Frontal cortex (tissue), 4 donors: Measurements from ENCODE around the gene HS6ST1. TPM values are rescaled to one million over a fixed set of nuclear protein-coding genes. Genes with fewer than 3 reads are reported as not detected.

Experiments used
- DNase-seq, 2 donors: peaks; one replicate each; pipeline ENCODE4 v3.0.0; 2012; ENCODE audit warnings: low spot score in 2 of 2
- FAIRE-seq: peaks from 2 replicates; lab custom pipeline; 2012; peaks lifted over from hg19 to GRCh38; lab: Jason Lieb, UNC
- total RNA-seq: library from RNA; depleted of rRNA; stranded (reverse); fragments of >200 nt; gene quantifications from one replicate; pipeline ENCODE4 v1.2.3, GENCODE V29; 2014
- donor health status: control.
- donor health status: control.
- donor health status: control.

HS6ST1 gene
- total RNA-seq, 1 donor from 2014 or later, result 51.8 TPM

DNA sequence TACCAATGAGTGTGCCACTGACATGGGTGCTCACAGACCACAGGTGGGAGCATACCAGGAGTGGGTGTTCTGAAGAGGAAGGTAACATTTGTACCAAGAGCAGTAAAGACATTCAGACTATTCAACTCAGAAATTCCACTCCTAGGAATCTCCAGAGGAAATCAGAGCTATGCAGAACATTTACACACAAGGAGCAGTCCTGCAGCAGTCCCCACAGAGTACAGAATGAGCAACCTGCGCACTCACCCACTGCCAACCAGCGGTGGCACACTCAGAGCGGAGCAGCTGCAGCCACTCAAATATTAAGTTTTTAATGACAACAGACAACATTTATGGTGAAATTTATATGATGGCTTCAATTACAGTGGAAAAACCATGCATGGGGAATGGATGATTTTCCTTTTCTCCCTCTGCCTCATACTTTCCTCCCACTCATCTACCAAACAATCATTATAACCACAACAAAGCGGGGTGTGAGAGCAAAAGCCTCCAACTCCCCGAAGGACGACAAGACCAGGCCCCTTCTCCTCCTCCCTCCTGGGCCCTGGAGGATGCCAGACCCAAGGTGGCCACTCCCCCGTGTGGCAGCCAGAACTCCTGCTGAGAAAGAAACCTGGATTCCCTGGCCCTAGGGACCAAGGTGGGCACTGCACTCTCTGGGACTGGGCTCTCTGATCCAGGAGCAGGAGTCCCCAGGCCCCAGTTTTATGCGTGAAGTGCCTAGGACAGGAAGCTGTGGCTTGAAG is 5.4 kb downstream of the HS6ST1 start:
- DNase-seq (peak; percentile 2 to 20), FAIRE-seq (no peak)

DNA sequence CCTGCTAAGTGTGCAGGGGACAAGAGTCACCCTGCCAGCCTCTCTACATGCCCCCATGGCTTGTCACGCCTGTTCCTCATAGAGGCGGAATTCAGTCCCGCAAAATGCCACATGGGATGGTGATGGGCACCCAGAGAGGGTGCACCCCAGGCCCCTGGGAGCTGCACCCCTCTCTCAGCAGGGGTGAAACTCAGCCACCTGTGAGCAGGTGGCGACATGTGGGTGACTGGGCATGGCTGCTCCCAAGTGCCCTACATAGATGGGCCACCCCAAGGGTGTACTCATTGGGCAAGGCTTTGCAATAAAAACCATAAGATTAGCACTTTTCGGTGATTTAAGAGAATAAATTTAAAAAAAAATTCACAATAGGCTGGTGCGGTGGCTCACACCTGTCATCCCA is 6.3 kb downstream of the HS6ST1 start:
- peak in 1 of 2 donors; percentile 3 for DNase-seq
- FAIRE-seq, result no peak

GRCh38 chr2:128311755-128312341 is 6.8 kb downstream of the HS6ST1 start:
- FAIRE-seq (no peak), DNase-seq (peak in 1 of 2 donors; percentile 0)

GRCh38 chr2:128311216-128311754 is 7.4 kb downstream of the HS6ST1 start:
- FAIRE-seq, result no peak
- DNase-seq, result no peak

- no peak for DNase-seq
- no peak for FAIRE-seq
Measured at GRCh38 chr2:128310761-128311160, 7.9 kb downstream of the HS6ST1 start.

- DNase-seq, result no peak
- no peak for FAIRE-seq
Measured at GRCh38 chr2:128310094-128310716, 8.5 kb downstream of the HS6ST1 start.

DNA sequence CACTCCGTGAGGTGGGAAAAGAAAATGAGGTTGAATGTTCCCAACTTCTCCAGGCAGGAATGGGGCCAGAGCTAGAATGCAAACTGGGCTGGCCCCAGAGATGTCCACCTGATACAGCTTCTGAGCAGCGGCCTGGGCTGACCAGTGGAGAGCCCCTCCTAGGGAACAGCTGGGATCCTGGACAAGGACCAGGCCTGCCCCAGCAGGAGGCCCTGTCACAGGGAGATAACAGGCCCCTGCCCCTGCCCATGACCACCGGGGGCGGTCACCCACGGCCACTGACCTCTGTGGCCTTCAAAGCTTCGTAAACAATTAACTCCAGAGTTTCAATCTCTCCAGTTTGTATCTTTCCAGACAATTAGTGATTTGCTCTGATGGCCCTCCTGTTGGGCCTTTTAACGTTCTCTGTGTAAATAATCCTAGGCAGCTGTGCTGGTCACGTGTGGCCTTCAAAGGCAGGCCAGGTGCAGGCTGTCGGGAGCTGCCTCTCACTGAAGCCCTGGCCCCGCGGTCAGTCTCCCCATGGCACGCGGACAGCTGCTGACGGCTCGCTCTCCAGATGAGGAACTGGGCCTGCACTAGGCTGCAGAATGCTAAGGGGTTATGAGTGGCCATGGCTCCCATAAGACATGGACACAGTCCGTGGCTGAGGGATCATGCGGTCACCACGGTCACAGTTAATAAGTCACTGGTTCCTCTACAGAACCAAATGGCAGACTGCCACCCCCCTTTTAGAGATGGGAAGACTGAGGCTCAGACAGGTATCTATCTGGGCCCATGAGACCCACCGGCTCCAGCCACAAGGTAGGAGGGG is 9.2 kb downstream of the HS6ST1 start:
- DNase-seq, result no peak
- FAIRE-seq, result no peak

DNA sequence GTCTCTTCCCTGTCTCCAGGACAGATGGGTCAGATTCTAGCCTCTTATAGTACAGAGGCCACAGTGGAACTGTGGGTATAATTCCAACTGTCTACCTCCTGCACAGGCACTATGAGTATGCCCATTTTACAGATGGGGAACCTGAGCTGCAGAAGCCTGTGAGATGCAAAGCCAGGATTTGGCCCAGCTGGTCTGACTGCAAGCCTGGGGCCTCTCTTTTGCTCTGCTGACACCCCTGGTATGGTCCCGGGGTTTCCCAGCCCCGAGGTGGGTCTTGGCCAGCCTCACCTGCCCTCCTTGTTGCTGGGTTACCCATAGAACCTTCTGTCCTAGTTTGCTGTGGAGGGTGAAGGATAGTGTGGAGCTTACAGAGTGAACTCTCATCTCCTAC is 9.8 kb downstream of the HS6ST1 start:
- DNase-seq (no peak), FAIRE-seq (no peak)

DNA sequence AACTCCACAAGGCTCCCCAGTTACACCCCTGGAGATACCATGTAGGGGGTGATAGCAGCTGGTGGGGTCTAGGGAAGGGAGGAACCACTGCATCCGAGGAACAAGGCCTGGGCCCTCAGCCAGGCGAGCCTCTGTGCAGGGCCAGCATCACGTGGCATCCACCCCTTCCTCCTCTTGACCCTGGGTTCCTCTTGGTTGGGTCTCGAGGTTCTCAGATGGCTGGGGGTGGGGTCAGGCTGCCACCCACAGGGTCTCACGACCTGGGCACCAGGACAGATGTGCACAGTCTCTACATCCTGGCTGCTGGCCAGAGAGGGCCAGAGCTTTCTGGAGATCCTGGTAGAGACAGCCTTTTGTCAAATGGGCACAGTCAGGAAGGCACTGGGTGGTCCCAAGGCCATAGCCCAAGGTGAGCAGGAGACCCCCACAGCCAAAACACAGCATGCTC is 10.4 kb downstream of the HS6ST1 start:
- no peak for DNase-seq
- no peak for FAIRE-seq

GRCh38 chr2:128307595-128307994 is 11.1 kb downstream of the HS6ST1 start:
- FAIRE-seq (no peak), DNase-seq (no peak)

GRCh38 chr2:128306931-128307460 is 11.7 kb downstream of the HS6ST1 start:
- DNase-seq (no peak), FAIRE-seq (no peak)

DNA sequence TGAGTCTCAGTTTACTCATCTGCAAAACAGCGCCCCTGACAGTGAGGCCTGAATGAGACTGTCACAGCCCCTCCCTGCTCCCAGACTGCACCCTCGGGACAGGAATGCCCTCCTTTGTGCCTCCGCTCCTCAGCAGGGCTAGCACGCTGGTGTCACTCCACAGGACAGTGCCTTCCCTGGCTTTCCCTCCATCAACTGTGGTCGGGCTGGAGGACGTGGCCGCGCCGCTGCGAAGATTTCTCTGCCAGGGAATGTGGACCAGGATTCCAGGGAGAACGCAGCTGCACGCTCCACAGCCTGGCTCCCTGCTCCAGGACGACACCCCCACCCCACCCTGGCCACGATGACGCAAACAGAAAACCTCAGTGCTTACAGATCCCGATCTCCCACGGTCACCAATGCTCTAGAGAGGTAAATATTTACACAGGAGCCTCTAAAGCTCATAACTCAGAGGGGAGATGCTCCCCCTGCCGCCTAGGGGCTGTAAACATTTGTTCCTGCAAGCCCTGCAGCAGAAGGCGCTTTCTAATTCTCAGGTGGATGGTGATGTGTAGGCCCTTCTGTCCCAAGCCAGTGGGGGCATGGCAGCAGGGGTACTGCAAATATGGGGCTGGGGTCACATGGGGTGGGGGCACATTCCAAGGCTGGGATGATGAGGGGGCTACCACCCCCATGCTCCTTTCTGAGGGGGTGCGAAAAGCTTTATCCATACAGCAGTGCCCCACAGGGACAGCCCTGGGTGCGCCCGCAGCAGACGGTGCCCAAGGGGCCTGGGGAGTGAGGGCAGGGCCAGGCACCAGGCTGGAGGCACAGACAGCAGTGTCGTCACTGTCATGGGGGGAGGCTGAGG is 12.4 kb downstream of the HS6ST1 start:
- FAIRE-seq, result no peak
- peak in 1 of 2 donors; percentile 71 for DNase-seq

DNA sequence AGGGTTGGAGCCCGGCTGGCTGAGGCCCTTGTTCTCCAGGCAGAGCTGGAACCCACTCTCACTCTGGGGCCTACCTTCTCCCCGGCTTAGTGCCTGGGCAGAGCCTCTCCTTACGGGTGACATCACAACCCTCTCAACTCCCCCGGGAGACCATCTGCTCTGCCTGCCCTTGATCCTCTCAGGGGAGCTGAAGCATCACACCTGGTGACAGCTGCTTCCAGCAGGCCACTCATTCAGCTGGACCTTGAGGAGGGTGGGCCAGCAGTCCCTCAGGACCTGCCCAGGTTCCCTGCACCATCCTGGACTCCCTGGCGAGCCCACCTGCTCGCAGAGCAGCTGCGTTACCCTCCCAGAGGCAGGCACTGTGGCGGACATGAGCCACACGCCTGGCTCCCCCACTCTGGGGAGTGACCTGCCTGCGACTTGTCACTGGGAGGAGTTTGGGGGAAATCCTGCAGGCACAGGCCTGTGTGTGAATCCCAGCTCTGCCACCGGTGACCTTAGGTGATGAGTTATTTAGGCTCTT is 13.1 kb downstream of the HS6ST1 start:
- FAIRE-seq (no peak), DNase-seq (no peak)

DNA sequence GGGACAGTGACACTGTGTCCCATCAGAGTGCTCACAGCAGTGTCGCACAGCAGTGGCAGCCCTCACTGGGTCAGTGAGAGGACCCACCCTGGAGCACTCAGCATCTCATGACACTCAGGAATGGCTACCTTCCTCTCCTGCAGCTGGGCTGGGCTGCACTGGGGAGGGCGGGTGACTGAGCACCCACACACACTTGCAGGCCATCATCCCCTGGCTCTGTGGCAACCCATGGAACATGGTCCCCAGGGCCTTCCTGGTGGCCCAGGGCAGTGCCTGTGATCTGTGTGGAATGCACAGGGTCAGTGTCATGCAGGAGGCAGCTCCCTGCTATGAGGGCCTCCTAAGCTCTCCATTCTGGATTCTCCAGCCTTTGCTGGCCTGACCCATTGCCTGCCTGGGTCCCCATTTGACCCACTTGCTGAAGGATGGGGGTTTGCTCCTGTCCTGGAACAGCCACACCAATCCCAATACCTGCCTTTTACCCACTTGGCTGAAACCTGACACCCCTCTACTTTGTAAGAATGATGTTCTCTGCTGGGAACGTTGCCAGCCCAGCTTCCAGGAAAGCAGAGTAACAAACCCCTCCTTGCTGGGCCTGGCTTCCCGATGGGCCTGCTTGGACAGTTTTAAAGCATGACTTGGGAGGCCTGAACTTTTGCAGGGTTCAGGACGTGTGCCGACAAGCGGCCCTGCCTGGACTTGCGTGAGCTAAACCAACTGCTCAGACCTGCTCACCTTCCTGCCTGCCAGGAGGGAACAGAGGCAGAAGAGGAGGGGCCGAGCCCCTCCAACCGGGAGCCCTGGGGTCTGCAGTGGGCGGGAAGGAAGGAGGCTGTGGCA is 13.7 kb downstream of the HS6ST1 start:
- no peak for FAIRE-seq
- DNase-seq, result no peak

DNA sequence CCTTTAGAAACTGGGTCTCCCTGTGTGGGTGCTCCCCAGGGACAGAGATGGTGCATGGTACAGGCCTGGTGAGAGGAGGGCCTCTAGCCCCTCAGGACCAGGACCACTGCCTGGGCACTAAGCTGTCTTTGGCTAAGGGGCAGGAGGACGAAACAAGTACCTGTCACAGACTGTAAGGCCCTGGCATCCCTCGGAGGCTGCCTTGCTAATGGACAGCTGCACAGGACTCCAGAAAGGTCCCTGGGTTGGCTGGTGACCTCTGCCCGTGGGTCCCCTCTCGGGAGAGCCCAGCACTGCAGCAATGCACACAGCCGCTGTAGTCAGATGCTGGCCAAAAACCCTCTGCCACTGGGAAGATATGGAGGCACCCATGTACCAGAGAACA is 14.3 kb downstream of the HS6ST1 start:
- DNase-seq (no peak), FAIRE-seq (no peak)

GRCh38 chr2:128303911-128304310 is 14.8 kb downstream of the HS6ST1 start:
- DNase-seq, result no peak
- FAIRE-seq, result no peak

GRCh38 chr2:128303095-128303791 is 15.4 kb downstream of the HS6ST1 start:
- FAIRE-seq, result no peak

More at GRCh38 chr2:128303095-128303791, 15.4 kb downstream of the HS6ST1 start:
- no peak for DNase-seq
